Neuron (in vitro differentiated cells): ENCODE data around the gene ABCC4.

ENCODE experiments used
- H2AFZ ChIP-seq: one replicate; pipeline ENCODE4 v1.6.1; 2013; ENCODE audit warnings: low read depth, mild to moderate bottlenecking, inconsistent platforms, low read length, moderate library complexity
- H3K27me3 ChIP-seq: one replicate; pipeline ENCODE4 v1.6.1; 2013; ENCODE audit warnings: low read length; ENCODE audit not compliant: insufficient read depth
- H3K36me3 ChIP-seq: one replicate; pipeline ENCODE4 v1.6.1; 2013; ENCODE audit warnings: low read length; ENCODE audit not compliant: insufficient read depth
- H3K4me1 ChIP-seq: one replicate; pipeline ENCODE4 v1.6.1; 2013; ENCODE audit warnings: low read length; ENCODE audit not compliant: insufficient read depth
- H3K4me3 ChIP-seq: 2 replicates; pipeline ENCODE4 v1.5.1; 2013; ENCODE audit warnings: mild to moderate bottlenecking, low read length, moderate library complexity
- H3K9me3 ChIP-seq: one replicate; pipeline ENCODE4 v1.6.1; 2013; ENCODE audit warnings: low read length

The ABCC4 gene

GRCh38 chr13:95228130-95228529 is 73.1 kb downstream of the ABCC4 start:
- Histone ChIP-seq H3K4me3 (no peak overlapping the region), H3K4me1 (no peaks in the 10 kb centered on the region)

GRCh38 chr13:95226932-95227695 is 74.1 kb downstream of the ABCC4 start:
- H3K9me3 ChIP-seq = no peaks in the 10 kb centered on the region
- H3K4me1 ChIP-seq = no peaks in the 10 kb centered on the region
- no peaks in the 10 kb centered on the region for H3K27me3 ChIP-seq
- H2AFZ ChIP-seq = no peak overlapping the region
- no peaks in the 10 kb centered on the region for H3K36me3 ChIP-seq
- no peak overlapping the region for H3K4me3 ChIP-seq

More at GRCh38 chr13:95228130-95228529, 73.1 kb downstream of the ABCC4 start:
- H3K9me3 ChIP-seq = no peaks in the 10 kb centered on the region
- no peaks in the 10 kb centered on the region for H3K36me3 ChIP-seq
- no peak overlapping the region for H2AFZ ChIP-seq
- H3K27me3 ChIP-seq = no peaks in the 10 kb centered on the region

GRCh38 chr13:95226476-95226875 is 74.8 kb downstream of the ABCC4 start:
- no peaks in the 10 kb centered on the region for H3K4me1 ChIP-seq
- H3K36me3 ChIP-seq = no peaks in the 10 kb centered on the region
- H3K9me3 ChIP-seq = no peaks in the 10 kb centered on the region
- H2AFZ ChIP-seq = no peak overlapping the region
- no peaks in the 10 kb centered on the region for H3K27me3 ChIP-seq
- H3K4me3 ChIP-seq = no peak overlapping the region

GRCh38 chr13:95226050-95226449 is 75.2 kb downstream of the ABCC4 start:
- H3K27me3 ChIP-seq = no peaks in the 10 kb centered on the region
- no peak overlapping the region for H2AFZ ChIP-seq
- H3K4me3 ChIP-seq = no peak overlapping the region
- H3K4me1 ChIP-seq = no peaks in the 10 kb centered on the region
- H3K9me3 ChIP-seq = no peaks in the 10 kb centered on the region
- no peaks in the 10 kb centered on the region for H3K36me3 ChIP-seq

- H3K9me3 ChIP-seq = no peaks in the 10 kb centered on the region
- no peak overlapping the region for H3K4me3 ChIP-seq
- no peak overlapping the region for H2AFZ ChIP-seq
- no peaks in the 10 kb centered on the region for H3K4me1 ChIP-seq
- no peaks in the 10 kb centered on the region for H3K27me3 ChIP-seq
- no peaks in the 10 kb centered on the region for H3K36me3 ChIP-seq
Measured at GRCh38 chr13:95224064-95224463, 77.2 kb downstream of the ABCC4 start.

- Histone ChIP-seq H3K27me3 (no peaks in the 10 kb centered on the region), H3K4me3 (no peak overlapping the region), H3K4me1 (no peaks in the 10 kb centered on the region), H3K9me3 (no peaks in the 10 kb centered on the region), H2AFZ (no peak overlapping the region), H3K36me3 (no peaks in the 10 kb centered on the region)
Measured at GRCh38 chr13:95222733-95223018, 78.6 kb downstream of the ABCC4 start.

- Histone ChIP-seq H3K36me3 (no peaks in the 10 kb centered on the region), H3K9me3 (no peaks in the 10 kb centered on the region), H3K27me3 (no peaks in the 10 kb centered on the region), H3K4me1 (no peaks in the 10 kb centered on the region), H2AFZ (no peak overlapping the region), H3K4me3 (no peak overlapping the region)
Measured at GRCh38 chr13:95221971-95222732, 79.1 kb downstream of the ABCC4 start.

GRCh38 chr13:95220611-95221010 is 80.6 kb downstream of the ABCC4 start:
- H3K27me3 ChIP-seq = no peaks in the 10 kb centered on the region
- H3K4me3 ChIP-seq = no peak overlapping the region
- no peaks in the 10 kb centered on the region for H3K9me3 ChIP-seq
- no peaks in the 10 kb centered on the region for H3K4me1 ChIP-seq
- no peaks in the 10 kb centered on the region for H3K36me3 ChIP-seq
- H2AFZ ChIP-seq = no peak overlapping the region

- Histone ChIP-seq H2AFZ (no peak overlapping the region), H3K4me1 (no peaks in the 10 kb centered on the region), H3K27me3 (no peaks in the 10 kb centered on the region), H3K36me3 (no peaks in the 10 kb centered on the region), H3K4me3 (no peak overlapping the region), H3K9me3 (no peaks in the 10 kb centered on the region)
Measured at GRCh38 chr13:95217920-95218830, 83.1 kb downstream of the ABCC4 start.

GRCh38 chr13:95216182-95216581 is 85.1 kb downstream of the ABCC4 start:
- H3K4me3 ChIP-seq = no peak overlapping the region
- no peaks in the 10 kb centered on the region for H3K36me3 ChIP-seq
- H3K4me1 ChIP-seq = no peaks in the 10 kb centered on the region
- no peaks in the 10 kb centered on the region for H3K27me3 ChIP-seq
- no peak overlapping the region for H2AFZ ChIP-seq
- no peaks in the 10 kb centered on the region for H3K9me3 ChIP-seq

GRCh38 chr13:95212983-95213850 is 88.0 kb downstream of the ABCC4 start:
- no peaks in the 10 kb centered on the region for H3K4me1 ChIP-seq
- no peak overlapping the region for H3K4me3 ChIP-seq
- no peak overlapping the region for H2AFZ ChIP-seq
- H3K27me3 ChIP-seq = no peaks in the 10 kb centered on the region
- H3K9me3 ChIP-seq = no peaks in the 10 kb centered on the region
- no peaks in the 10 kb centered on the region for H3K36me3 ChIP-seq

- Histone ChIP-seq H3K36me3 (peaks cover 5% of the 10 kb centered on the region), H2AFZ (no peak overlapping the region), H3K9me3 (no peaks in the 10 kb centered on the region), H3K4me3 (no peak overlapping the region), H3K27me3 (no peaks in the 10 kb centered on the region), H3K4me1 (no peaks in the 10 kb centered on the region)
Measured at GRCh38 chr13:95209109-95209508, 92.1 kb downstream of the ABCC4 start.
